NCI-H69 (cell line): ENCODE results near the gene PDPR.
A peak's percentile ranks its signal among the peaks of the same experiment; 100 is the strongest.
"Not testable (repeated sequence)": the region's sequence is repeated elsewhere in the genome, so short reads cannot be mapped to it uniquely, and the experiment has no call there.

Source experiments
- DNase-seq: peaks from one replicate; lab custom pipeline; 2025; lab: John Stamatoyannopoulos, UW

PDPR gene

DNA sequence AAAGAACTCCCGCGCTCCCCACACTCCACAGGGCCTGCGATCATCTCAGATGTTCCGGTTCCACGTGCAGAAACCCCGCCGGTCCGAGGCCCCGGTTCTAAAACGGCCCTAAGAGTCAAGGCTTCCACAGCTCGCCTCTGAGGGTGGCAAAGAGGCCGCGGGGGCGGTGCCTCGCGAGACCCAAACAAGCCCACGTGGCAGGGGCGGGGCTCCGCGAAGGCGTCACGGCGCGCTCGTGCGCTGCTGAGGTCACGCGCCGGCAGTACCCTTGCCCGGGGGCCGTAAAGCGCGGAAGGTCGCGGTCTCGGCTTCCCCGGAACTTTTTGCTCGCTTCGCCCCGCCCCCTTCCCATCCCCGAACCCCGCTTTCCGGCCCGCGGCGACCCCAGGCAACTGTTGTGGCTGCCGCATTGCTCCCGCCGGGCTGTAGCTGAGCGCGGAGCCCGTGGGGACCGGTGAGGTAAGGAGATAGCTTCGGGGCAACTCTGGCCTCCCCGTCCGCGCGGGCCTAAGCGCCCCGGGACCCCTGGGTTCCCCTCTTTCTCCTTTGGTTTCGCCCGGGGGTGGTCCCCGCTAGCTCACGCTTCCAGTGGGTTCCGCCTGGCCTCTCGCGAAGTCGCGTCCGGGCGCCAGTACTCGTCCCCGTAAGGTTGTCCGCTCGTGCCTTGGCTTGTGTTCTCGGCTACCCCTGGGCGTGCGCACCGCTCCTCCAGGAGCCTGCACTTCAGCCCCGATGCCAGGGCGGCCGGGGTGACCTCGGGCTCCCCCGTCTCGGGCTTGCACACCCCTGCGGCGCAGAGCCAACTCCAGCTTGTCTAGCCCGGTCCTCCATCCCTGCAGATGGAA, at the start of gene PDPR:
Gene PDPR, plus strand, starts transcription at position 351 of the 845 bp plus-strand sequence. CDS start 6,161 bp downstream, outside the sequence.
- DNase-seq = peak; percentile 88

DNA sequence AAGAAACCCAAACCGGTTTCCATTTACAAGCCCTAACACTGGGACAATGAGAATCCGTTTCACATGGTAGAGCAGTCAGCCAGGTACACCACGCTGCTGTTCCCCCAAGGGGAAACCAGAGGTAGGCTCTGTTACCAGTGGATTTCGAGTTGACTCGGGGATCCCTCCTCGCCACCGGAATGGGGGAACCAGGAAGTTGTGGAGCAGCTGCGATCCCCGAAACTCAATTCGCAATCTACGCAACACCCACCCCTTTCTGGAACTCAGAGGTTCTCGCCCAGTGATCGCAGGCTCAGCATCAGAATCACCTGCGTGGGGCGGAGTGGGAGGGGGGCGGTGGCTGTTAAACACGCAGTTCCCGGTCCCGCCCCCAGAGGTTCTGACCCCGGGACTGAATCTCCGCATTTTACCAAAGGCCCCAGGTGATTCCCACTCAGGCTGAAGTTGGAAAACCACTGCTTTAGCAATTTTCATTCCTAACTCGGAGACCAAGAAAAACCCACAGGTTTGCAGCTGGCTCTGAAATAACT, 49.2 kb upstream of the PDPR start:
- DNase-seq = peak; percentile 47

GRCh38 chr16:70065376-70065745, 48.8 kb upstream of the PDPR start:
- DNase-seq = not testable (repeated sequence)

DNA sequence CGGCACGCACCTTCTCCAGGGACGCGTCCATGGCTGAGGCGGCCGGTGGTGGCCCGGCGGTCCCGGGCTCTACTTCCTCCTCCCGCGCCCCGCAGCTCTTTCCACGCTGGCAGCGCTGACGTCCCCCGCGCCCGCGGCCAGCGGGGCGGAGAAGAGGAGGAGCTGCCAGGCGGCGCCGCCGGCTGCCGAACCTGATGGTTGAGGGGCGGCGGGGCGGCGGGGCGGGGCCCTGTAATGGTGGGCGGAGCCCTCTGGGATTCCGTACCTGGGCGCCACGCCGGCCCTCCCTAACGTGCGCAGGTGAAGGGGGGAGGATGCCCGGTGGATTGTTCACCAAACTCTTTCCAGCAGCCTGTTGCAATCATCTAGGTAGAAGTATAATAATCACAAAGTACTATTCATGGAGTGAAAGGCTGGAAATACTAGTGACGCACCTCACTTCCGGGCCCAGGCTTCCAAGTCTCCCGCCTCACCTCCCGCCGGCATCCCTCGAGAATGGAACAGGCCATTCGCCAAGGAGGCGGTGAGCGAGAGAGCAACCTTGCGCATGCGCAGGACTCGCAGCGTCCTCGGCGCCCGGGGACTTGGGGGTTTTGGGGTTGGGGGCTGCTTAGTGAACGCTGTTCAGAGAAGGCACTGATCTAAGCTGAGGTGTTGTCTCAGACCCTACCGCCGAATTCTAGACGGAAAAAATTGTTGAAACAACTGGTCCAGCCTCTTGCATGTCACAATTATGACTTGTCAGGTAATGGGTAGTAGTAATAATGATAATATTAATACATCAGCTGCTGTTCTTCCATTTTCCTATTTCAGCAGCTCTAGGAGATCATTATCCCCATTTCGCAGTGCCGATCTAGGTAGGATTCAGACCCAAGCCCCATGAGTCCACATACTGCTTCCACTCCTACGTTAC, 48.1 kb upstream of the PDPR start:
- DNase-seq = peak; percentile 95

GRCh38 chr16:70066751-70067150, 47.4 kb upstream of the PDPR start:
- peak; percentile 9 for DNase-seq

GRCh38 chr16:70079081-70079480, 35.1 kb upstream of the PDPR start:
- DNase-seq = not testable (repeated sequence)

DNA sequence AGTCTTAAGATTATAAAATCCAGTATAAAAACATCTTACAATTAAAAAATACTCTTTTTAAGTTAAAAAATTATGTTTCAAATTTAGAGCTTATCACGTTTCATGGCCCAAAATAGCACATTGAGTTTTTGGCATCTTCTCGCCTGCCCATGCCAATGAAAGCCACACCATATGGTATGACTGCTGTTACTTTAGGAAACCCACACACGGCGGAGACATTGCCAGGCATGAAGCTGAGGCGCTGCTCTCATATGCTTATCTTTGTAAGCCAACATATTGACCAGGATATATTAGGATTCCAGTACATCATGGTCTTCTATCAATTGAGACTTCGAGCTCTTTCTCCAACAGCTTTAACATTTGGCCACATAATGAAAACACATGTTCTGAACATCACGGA, 32.9 kb upstream of the PDPR start:
- not testable (repeated sequence) for DNase-seq

DNA sequence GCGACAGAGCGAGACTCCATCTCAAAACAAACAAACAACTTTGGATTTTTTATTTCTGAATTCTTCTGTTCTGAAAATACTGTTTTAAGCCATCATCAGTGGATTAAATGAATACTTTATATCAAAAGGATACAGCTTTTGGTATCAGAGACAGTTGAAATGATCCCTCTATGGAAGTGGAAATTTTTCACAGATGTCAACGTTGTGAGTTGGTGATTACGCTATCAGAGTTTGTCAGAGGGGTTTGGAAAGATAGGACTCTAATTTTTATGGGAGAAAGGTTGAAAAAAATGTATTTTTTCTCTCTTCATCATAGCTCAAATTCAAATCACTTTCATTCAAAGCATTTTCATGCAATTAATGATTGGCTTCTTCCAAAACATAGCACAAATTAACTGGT, 30.2 kb upstream of the PDPR start:
- DNase-seq = not testable (repeated sequence)

GRCh38 chr16:70088160-70088559, 26.0 kb upstream of the PDPR start:
- not testable (repeated sequence) for DNase-seq

DNA sequence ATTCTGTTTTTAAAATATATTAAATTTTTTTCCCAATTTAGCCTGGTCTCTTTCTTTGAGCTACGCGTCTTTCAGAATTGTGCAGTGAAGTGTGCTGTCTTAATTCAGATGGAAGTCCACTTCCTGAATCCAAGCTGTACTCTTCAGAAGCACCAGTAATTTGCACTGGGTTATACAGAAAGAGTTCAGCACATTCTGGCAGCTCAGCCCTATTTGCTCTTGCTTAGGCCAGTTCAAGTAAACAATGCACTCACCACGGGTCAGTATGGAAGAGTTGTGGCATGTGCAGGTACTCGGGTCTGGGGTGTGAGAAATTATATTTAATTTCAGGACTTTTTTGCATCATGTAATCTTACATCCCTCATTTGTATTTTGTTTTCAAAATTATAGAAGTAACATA, 25.3 kb upstream of the PDPR start:
- not testable (repeated sequence) for DNase-seq

GRCh38 chr16:70089289-70089688, 24.8 kb upstream of the PDPR start:
- not testable (repeated sequence) for DNase-seq

DNA sequence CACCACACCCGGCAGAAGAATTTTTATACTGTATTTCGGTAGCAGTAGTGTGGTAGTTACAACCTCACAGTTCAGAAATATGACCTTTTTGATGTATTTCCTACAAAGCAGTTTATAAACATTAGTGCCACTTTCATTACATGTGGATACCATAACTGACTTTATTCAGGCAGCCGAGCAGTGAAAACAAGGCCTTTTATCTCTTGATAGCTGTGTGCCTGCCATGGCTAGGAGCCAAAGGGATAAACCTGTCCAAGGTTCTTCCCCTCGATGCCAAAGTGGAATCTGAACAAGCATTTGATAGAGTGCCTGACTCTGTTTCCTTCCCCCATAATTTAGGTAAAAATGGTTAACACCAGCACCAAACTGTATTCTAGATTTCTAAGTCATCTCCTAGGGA, 23.0 kb upstream of the PDPR start:
- DNase-seq = peak; percentile 2

- DNase-seq = not testable (repeated sequence)
Measured at GRCh38 chr16:70094096-70094495, 20.0 kb upstream of the PDPR start.

- not testable (repeated sequence) for DNase-seq
Measured at GRCh38 chr16:70109583-70110279, 4.4 kb upstream of the PDPR start.

- DNase-seq = not testable (repeated sequence)
Measured at GRCh38 chr16:70112162-70112561, 2.0 kb upstream of the PDPR start.

GRCh38 chr16:70113599-70113981, 542 bp upstream of the PDPR start:
- not testable (repeated sequence) for DNase-seq

DNA sequence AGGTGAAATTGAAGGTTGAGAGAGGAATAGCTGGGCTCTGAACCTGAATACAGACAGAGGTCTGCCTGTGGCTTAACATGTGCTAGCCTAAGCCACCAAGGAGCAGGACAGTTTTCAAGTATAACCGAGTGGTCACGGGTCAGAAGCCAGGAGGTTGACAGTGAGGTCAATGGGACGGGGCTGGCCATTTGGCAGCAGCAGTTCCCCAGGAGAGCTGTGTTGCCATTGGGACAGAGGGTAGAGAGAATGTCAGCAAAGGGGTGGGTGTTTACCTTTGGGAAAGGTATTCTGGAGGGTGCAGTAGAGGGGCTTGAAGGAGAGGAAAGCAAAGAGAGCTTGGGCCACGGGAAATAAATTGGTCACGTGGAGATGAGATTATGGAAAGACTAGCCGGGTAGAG, 4.2 kb downstream of the PDPR start:
- not testable (repeated sequence) for DNase-seq

GRCh38 chr16:70118776-70119175, 4.6 kb downstream of the PDPR start:
- DNase-seq = not testable (repeated sequence)

- not testable (repeated sequence) for DNase-seq
Measured at GRCh38 chr16:70120398-70120797, 6.3 kb downstream of the PDPR start.

GRCh38 chr16:70123822-70124221, 9.7 kb downstream of the PDPR start:
- not testable (repeated sequence) for DNase-seq

DNA sequence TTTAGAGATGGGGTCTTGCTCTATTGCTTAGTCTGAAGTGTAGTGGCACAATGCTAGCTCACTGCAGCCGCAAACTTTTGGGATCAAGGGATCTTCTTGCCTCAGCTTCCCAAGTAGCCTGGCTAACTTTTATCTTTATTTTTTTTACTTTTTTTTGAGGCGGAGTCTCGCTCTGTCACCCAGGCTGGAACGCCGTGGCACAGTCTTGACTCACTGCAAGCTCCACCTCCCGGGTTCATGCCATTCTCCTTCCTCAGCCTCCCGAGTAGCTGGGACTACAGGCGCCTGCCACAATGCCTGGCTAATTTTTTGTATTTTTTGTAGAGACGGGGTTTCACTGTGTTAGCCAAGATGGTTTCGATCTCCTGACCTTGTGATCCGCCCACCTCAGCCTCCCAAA, 12.1 kb downstream of the PDPR start:
- not testable (repeated sequence) for DNase-seq

DNA sequence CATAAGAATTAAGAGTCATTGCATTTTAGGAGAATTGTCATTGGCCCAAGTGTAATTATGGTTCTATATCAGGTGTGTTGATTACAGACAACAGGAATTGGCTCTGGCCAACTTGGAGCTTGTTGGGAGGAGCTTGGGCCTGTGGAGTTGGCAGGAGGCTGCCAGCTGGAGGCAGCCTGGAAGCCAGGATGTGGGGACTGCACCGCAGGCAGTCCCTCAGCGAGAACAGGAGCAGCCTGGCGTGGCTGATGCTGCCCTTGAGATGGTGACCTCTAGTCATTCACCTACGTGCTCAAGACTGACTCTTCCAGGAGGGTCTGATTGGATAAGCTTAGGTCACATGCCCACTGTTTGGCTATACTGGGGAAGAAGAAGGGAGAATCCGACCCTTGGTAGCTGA, 13.6 kb downstream of the PDPR start:
- not testable (repeated sequence) for DNase-seq
